ENCODE measurements around the gene REEP6.

The REEP6 gene

GRCh38 chr19:1456121-1456900 lies 34.7 kb upstream of the REEP6 start:
- DNase-seq (ENCODE audit: low spot score) = no peak

GRCh38 chr19:1457031-1457739 lies 33.8 kb upstream of the REEP6 start:
- DNase-seq (ENCODE audit: low spot score) = no peak

DNA sequence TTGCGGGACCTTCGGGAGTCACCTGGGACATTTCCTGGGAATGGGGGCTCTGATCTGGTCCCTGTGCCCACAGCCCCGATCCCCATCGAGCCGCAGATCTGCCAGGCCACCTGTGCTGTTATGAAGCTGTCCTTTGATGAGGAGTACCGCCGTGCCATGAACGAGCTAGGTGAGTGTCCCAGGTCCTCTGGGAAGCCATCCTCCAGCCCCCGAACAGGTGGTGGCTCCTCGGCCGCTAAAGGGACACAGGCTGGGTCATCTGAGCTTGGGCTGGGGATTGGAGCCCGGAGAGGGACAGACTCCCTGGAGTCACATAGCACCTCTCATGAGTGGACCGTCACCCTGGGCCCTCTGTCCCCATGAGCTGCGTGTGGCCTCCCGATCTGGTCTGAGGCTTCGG lies 33.1 kb upstream of the REEP6 start:
- no peak for DNase-seq (ENCODE audit: low spot score)

- DNase-seq (ENCODE audit: low spot score) = no peak
Measured at GRCh38 chr19:1459479-1459878, 31.5 kb upstream of the REEP6 start.

DNA sequence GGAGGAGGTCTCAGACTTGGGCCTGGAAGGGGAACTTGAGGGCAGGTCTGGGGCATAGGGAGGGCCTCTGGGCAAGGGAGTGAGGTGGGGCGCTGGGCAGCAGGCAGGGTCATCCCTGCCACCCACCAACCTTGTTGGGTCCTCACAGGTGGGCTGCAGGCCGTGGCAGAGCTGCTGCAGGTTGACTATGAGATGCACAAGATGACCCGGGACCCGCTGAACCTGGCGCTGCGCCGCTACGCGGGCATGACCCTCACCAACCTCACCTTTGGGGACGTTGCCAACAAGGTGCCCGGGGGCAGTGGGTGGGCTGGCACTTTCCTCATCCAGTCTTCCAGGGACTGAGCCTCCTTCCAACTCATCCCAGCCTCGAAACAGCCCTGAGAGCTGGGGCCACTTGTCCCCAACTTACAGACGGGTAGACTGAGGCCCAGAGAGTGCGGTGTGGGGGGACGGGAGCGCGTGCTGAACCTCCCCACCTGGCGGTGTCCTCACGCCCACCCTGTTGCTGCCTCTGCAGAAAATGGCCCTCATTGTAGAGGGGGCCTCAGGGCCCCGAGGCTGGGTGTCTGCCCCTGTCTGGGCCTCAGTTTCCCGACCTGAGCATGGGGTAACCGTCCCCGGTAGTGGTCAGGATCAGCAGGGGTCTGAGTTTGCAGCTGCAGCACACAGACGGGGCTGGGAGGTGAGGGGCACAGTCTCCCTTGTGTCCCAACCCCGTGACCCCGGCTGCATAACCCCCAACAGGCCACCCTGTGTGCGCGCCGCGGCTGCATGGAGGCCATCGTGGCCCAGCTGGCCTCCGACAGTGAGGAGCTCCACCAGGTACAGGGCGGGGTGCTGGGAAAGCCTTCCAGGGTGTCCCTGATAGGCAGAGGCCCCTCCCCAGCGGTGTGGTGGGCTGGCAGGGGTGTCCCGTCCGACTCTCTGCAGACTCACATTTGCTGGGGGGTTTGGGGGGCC lies 30.7 kb upstream of the REEP6 start:
- DNase-seq (ENCODE audit: low spot score) = no peak

DNA sequence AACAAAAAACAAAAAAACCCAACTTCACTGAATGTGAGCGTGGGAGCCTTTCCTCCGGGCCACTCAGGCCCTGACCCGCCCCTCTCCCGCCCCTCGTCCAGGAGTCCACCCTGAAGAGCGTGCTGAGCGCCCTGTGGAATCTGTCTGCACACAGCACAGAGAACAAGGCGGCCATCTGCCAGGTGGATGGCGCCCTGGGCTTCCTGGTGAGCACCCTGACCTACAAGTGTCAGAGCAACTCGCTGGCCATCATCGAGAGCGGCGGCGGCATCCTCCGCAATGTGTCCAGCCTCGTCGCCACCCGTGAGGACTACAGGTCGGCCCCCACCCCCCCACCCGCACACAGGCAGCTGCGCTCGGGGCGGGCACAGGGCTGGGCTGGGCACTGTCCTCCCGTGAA lies 29.1 kb upstream of the REEP6 start:
- peak; percentile 65 for DNase-seq (ENCODE audit: low spot score)

DNA sequence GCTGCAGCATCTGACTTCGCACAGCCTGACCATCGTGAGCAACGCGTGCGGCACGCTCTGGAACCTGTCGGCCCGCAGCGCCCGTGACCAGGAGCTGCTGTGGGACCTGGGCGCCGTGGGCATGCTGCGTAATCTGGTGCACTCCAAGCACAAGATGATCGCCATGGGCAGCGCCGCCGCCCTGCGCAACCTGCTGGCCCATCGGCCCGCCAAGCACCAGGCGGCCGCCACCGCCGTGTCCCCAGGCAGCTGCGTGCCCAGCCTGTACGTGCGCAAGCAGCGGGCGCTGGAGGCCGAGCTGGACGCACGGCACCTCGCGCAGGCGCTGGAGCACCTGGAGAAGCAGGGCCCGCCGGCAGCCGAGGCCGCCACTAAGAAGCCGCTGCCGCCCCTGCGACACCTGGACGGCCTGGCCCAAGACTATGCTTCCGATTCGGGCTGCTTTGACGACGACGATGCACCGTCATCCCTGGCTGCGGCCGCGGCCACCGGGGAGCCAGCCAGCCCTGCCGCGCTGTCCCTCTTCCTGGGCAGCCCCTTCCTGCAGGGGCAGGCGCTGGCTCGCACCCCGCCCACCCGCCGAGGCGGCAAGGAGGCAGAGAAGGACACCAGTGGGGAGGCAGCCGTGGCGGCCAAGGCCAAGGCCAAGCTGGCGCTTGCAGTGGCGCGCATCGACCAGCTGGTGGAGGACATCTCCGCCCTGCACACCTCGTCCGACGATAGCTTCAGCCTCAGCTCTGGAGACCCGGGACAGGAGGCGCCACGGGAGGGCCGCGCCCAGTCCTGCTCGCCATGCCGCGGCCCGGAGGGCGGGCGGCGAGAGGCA lies 25.6 kb upstream of the REEP6 start:
- DNase-seq (ENCODE audit: low spot score) = peak; percentile 73

DNA sequence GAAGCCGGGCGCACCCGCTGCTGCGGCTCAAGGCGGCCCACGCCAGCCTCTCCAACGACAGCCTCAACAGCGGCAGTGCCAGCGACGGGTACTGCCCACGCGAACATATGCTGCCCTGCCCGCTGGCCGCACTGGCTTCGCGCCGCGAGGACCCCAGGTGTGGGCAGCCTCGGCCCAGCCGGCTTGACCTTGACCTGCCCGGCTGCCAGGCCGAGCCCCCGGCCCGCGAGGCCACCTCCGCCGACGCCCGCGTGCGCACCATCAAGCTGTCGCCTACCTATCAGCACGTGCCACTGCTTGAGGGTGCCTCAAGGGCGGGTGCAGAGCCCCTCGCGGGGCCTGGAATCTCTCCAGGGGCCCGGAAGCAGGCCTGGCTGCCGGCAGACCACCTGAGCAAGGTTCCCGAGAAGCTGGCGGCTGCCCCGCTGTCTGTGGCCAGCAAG lies 24.9 kb upstream of the REEP6 start:
- no peak for DNase-seq (ENCODE audit: low spot score)

GRCh38 chr19:1466461-1467214 lies 24.3 kb upstream of the REEP6 start:
- DNase-seq (ENCODE audit: low spot score) = no peak

GRCh38 chr19:1467215-1467489 lies 23.8 kb upstream of the REEP6 start:
- DNase-seq (ENCODE audit: low spot score) = no peak

GRCh38 chr19:1467490-1468273 lies 23.3 kb upstream of the REEP6 start:
- no peak for DNase-seq (ENCODE audit: low spot score)

- no peak for DNase-seq (ENCODE audit: low spot score)
Measured at GRCh38 chr19:1468274-1468820, 22.6 kb upstream of the REEP6 start.

- no peak for DNase-seq (ENCODE audit: low spot score)
Measured at GRCh38 chr19:1468821-1469254, 22.1 kb upstream of the REEP6 start.

GRCh38 chr19:1469255-1470054 lies 21.5 kb upstream of the REEP6 start:
- DNase-seq (ENCODE audit: low spot score) = no peak

DNA sequence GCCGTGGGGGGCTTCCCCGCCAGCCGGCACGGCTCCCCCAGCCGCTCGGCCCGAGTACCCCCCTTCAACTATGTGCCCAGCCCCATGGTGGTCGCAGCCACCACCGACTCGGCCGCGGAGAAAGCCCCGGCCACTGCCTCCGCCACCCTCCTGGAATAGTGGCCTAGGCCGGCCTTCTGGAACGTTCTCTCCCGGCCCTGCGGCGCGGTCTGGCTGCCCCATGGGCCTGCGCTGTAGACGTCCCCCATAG lies 21.0 kb upstream of the REEP6 start:
- DNase-seq (ENCODE audit: low spot score) = no peak

GRCh38 chr19:1470305-1471009 lies 20.5 kb upstream of the REEP6 start:
- DNase-seq (ENCODE audit: low spot score) = no peak

- DNase-seq (ENCODE audit: low spot score) = no peak
Measured at GRCh38 chr19:1471010-1471514, 19.9 kb upstream of the REEP6 start.

- no peak for DNase-seq (ENCODE audit: low spot score)
Measured at GRCh38 chr19:1471515-1472160, 19.3 kb upstream of the REEP6 start.

All from cerebellar cortex (tissue), 1 donor.